C4-2B (cell line): Measurements from ENCODE around the gene SPATA1.

Experiments
- H3K27ac ChIP-seq: fragments of 450-650 bp; 2 replicates; pipeline ENCODE4 v1.5.1; 2017
- CTCF ChIP-seq: fragments of 450-650 bp; conservative IDR thresholded peaks from 2 replicates; pipeline ENCODE4 v1.5.1; 2017; ENCODE audit warnings: mild to moderate bottlenecking
- ZFX ChIP-seq: fragments of 450-650 bp; IDR thresholded peaks from 2 replicates; pipeline ENCODE4 v1.6.1; 2017

SPATA1 gene

DNA sequence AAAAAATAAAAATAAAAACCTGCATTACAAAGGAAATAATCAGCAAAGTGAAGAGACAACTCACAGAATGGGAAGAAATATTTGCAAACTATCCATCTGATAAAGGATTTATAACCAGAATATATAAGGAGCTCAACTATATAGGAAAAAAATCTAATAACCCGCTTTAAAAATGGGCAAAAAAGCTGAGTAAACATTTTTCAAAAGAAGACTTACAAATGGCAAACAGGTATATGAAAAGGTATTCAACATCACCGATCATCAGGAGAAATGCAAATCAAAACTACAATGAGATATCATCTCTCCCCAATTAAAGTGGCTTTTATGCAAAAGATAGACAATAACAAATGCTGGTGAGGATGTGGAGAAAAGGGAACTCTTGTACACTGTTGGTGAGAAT, 4.0 kb downstream of the SPATA1 start:
- TF ChIP-seq CTCF (no peak), ZFX (no peak)
- H3K27ac ChIP-seq: no peak overlapping the region

DNA sequence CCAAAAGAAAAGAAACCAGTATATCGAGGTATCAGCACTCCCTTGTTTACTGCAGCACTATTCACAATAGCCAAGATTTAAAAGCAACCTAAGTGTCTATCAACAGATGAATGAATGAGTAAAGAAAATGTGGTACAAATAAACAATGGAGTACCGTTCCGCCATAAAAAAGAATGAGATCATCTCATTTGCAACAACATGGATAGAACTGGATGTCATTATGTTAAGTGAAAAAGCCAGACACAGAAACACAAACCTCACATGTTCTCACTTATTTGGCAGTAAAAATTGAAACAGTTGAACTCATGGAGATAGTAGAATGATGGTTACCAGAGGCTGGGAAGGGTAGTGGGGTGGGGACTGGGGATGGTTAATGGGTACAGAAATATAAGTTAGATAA, 4.5 kb downstream of the SPATA1 start:
- TF ChIP-seq CTCF (no peak), ZFX (no peak)
- no peak overlapping the region for H3K27ac ChIP-seq

DNA sequence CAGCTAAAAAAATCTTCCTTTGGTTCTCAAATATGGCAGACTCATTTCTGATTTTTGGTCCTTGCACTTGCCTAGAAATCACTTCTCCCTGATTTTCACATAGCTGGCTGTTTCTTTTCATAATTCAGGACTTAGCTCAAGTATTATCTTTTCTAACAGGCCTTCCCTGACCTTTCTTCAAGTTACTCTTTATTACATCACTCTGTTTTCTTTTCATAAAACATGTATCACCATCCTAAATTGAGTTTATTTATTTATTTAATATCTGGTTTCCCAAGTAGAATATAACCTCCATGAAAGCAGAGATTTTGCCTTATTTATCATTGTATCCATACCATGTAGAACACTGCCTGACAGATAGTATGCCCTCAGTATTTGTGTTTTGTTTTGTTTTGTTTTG, 18.4 kb downstream of the SPATA1 start:
- TF ChIP-seq CTCF: no peak
- TF ChIP-seq ZFX: no peak
- H3K27ac ChIP-seq: no peak overlapping the region

GRCh38 chr1:84525779-84526178, 19.6 kb downstream of the SPATA1 start:
- no peak for TF ChIP-seq ZFX
- TF ChIP-seq CTCF: no peak
- no peak overlapping the region for H3K27ac ChIP-seq

DNA sequence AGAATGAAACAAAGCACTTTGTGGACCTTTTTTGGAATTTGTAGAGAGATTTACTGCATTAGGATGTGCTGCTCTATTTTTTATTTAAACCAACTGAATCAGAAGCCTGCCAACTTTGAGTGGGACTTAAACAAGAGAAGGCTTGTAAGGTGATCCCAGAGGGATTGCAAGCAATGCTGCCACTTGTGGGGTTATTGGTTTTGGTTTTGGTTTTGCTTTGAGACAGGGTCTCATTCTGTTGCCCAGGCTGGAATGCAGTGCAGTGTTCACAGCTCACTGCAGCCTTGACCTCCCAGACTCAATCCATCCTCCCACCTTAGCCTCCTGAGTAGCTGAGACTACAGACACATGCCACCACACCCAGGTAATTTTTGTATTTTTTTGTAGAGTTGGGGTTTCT, 32.4 kb downstream of the SPATA1 start:
- TF ChIP-seq ZFX (no peak), CTCF (no peak)
- peak overlapping the region; percentile 36 for H3K27ac ChIP-seq

- H3K27ac ChIP-seq: no peak overlapping the region
- TF ChIP-seq ZFX: no peak
- no peak for TF ChIP-seq CTCF
Observed at GRCh38 chr1:84539972-84540371, 33.8 kb downstream of the SPATA1 start.

DNA sequence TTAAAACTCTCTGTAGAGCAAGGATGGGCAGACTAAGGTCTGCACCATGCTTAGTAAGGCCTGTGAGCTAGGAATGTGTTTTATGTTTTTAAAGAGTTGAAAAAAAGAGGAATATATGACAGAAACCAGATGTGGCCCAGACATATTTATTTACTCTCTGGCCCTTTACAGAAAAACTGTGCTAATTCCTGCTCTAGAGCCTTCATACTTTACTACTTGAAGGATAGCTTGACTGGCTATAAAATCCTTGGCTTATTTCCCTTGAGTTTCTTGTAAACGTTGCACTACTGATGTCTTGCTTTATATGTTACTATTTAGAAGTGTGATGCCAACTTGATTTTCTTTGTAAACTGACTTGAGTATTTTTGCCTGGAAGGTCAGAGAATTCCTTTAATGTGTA, 34.6 kb downstream of the SPATA1 start:
- H3K27ac ChIP-seq: no peak overlapping the region
- TF ChIP-seq CTCF (no peak), ZFX (no peak)

- peak overlapping the region; percentile 59 for H3K27ac ChIP-seq
Observed at GRCh38 chr1:84541679-84542078, 35.5 kb downstream of the SPATA1 start.

More at GRCh38 chr1:84541679-84542078, 35.5 kb downstream of the SPATA1 start:
- TF ChIP-seq CTCF (peak; percentile 86), ZFX (no peak)
